ENCODE measurements around the gene SYTL3. TPM values are rescaled to one million over a fixed set of nuclear protein-coding genes. Genes with fewer than 3 reads are reported as not detected.

SYTL3 gene
- total RNA-seq, 3 donors from 2014 or later (not counting 1 experiment from before 2014, with no cell fraction given): 84.1 to 143 (median 89.0) TPM

GRCh38 chr6:158771399-158772152, 121.7 kb downstream of the SYTL3 start:
- no peak overlapping the region for H3K27ac ChIP-seq (ENCODE audit: low read length)
- peaks cover 92% of the 10 kb centered on the region for H3K36me3 ChIP-seq (ENCODE audit: control insufficient read depth, insufficient read depth, low read length)
- Mint-ChIP-seq H3K27ac (peak overlapping the region; percentile 84 to 87), H3K27me3 (ENCODE audit: low read depth in 2 of 2) (no peaks in the 10 kb centered on the region), H3K4me3 (no peak overlapping the region), H3K36me3 (peaks cover 29% of the 10 kb centered on the region), H3K9me3 (no peaks in the 10 kb centered on the region), H3K4me1 (peaks cover 32 to 45% of the 10 kb centered on the region in 2 donors)
- DNase-seq: no peak
- no peak for ATAC-seq
- H3K27me3 ChIP-seq (ENCODE audit: control insufficient read depth, insufficient read depth, low read length): no peaks in the 10 kb centered on the region
- no peaks in the 10 kb centered on the region for H3K9me3 ChIP-seq (ENCODE audit: control insufficient read depth, insufficient read depth, low read length)
- H3K4me3 ChIP-seq (ENCODE audit: low read length): no peak overlapping the region
- no peak for TF ChIP-seq CTCF (IDR thresholded peaks at IDR 0.05)
- WGBS (ENCODE audit: insufficient coverage): 86% methylated on average over 16 of the region's 16 CpGs
- H3K4me1 ChIP-seq (ENCODE audit: control insufficient read depth, insufficient read depth, low read length): peaks cover 29% of the 10 kb centered on the region
- intact Hi-C loops (cut with micrococcal nuclease): no loop called here

GRCh38 chr6:158772172-158772571, 122.3 kb downstream of the SYTL3 start:
- peaks cover 92% of the 10 kb centered on the region for H3K36me3 ChIP-seq (ENCODE audit: control insufficient read depth, insufficient read depth, low read length)
- no peaks in the 10 kb centered on the region for H3K9me3 ChIP-seq (ENCODE audit: control insufficient read depth, insufficient read depth, low read length)
- H3K27me3 ChIP-seq (ENCODE audit: control insufficient read depth, insufficient read depth, low read length): no peaks in the 10 kb centered on the region
- Mint-ChIP-seq H3K27me3 (ENCODE audit: low read depth in 2 of 2) (no peaks in the 10 kb centered on the region), H3K36me3 (peaks cover 28% of the 10 kb centered on the region), H3K27ac (peak overlapping the region; percentile 84 to 87), H3K9me3 (no peaks in the 10 kb centered on the region), H3K4me3 (no peak overlapping the region), H3K4me1 (peaks cover 33 to 49% of the 10 kb centered on the region in 2 donors)
- TF ChIP-seq CTCF (IDR thresholded peaks at IDR 0.05): no peak
- WGBS (ENCODE audit: insufficient coverage): 93% methylated on average over 11 of the region's 11 CpGs
- intact Hi-C loops (cut with micrococcal nuclease): no loop called here
- H3K27ac ChIP-seq (ENCODE audit: low read length): peak overlapping the region; percentile 37
- H3K4me1 ChIP-seq (ENCODE audit: control insufficient read depth, insufficient read depth, low read length): peaks cover 29% of the 10 kb centered on the region
- no peak for DNase-seq
- H3K4me3 ChIP-seq (ENCODE audit: low read length): no peak overlapping the region
- ATAC-seq: no peak

DNA sequence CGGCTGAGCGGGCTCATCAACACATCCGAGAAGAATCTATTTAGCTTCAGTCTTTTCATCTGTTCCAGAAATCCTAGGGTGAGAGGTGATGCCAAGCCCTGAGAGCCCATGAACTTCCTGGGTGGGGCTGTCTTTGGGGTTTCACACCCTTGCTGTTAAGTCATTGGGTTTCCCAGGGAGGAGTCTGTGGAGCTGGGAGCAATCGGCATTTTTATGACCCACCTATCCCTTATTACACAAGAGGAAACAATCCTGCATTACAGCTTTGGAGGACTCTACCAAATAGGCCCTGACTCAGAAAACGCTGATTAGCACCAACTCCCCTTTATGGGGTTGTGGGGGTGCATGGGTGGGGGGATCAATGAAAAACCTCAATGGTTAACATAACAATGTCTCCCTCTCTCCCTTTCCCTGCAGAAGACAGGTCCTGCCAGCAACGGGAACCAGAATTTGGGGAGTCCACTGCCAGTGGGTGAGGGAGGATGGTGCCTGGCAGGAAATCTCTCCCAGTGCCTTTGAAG, 123.1 kb downstream of the SYTL3 start:
- Mint-ChIP-seq H3K27me3 (ENCODE audit: low read depth in 2 of 2) (no peaks in the 10 kb centered on the region), H3K36me3 (peaks cover 30% of the 10 kb centered on the region), H3K9me3 (no peaks in the 10 kb centered on the region), H3K4me1 (peaks cover 40 to 52% of the 10 kb centered on the region in 2 donors), H3K4me3 (peak overlapping the region; percentile 42), H3K27ac (peak overlapping the region; percentile 84 to 87)
- 94% methylated on average over 3 of the region's 6 CpGs for WGBS (ENCODE audit: insufficient coverage)
- Histone ChIP-seq H3K4me3 (ENCODE audit: low read length) (no peak overlapping the region), H3K27ac (ENCODE audit: low read length) (peak overlapping the region; percentile 37), H3K4me1 (ENCODE audit: control insufficient read depth, insufficient read depth, low read length) (peaks cover 29% of the 10 kb centered on the region), H3K27me3 (ENCODE audit: control insufficient read depth, insufficient read depth, low read length) (no peaks in the 10 kb centered on the region), H3K36me3 (ENCODE audit: control insufficient read depth, insufficient read depth, low read length) (peaks cover 92% of the 10 kb centered on the region), H3K9me3 (ENCODE audit: control insufficient read depth, insufficient read depth, low read length) (no peaks in the 10 kb centered on the region)
- ATAC-seq (peak in 2 of 3 donors; percentile 10 to 42), DNase-seq (peak in 1 of 2 donors; percentile 56)
- intact Hi-C loops (cut with micrococcal nuclease): no loop called here
- no peak for TF ChIP-seq CTCF (IDR thresholded peaks at IDR 0.05)
